PC-3 (cell line): Measurements from ENCODE around the gene RCAN2.

Experiments used
- EZH2 ChIP-seq: fragments of 300-600 bp; sonication (generic); IDR thresholded peaks from one replicate; pipeline ENCODE4 v1.6.1; 2017; ENCODE audit warnings: antibody characterized with exemption, mild to moderate bottlenecking, low read length; ENCODE audit not compliant: unreplicated experiment
- TF ChIP-seq, protein P1 (sequence below): fragments of 300-600 bp; sonication (generic); conservative IDR thresholded peaks from 2 replicates; pipeline ENCODE4 v1.5.1; 2017; ENCODE audit warnings: antibody characterized with exemption, low read depth, mild to moderate bottlenecking, low read length

DNA sequence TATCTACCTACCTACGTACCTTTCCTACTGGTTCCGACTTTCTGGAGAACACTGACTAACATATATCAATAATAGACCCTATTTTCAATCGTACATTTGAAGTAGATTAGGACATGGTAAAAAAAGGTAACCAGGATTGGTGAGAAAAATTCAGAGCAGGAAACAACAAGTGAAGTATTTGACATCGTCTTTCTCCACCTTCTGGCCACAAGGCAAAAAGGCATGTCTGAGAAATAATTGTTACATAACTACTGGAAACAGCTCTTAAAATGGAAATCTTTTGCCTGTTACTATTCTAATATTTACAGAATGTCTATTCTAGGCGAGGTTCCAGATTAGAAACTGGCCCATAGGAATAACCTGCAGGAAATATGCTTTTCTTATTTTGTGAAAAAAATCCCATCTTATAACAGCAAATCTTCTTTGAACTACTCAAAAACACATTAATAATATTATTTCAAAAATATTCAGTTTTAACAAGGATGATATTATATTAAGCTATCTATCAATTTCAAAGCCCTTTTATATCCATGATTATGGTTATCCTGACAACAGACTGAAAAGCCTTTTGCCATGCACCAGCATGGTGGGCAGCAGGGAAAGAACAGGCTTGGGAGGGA lies 80.8 kb downstream of the RCAN2 start:
- TF ChIP-seq EZH2 = no peak
- TF ChIP-seq, protein P1, sequence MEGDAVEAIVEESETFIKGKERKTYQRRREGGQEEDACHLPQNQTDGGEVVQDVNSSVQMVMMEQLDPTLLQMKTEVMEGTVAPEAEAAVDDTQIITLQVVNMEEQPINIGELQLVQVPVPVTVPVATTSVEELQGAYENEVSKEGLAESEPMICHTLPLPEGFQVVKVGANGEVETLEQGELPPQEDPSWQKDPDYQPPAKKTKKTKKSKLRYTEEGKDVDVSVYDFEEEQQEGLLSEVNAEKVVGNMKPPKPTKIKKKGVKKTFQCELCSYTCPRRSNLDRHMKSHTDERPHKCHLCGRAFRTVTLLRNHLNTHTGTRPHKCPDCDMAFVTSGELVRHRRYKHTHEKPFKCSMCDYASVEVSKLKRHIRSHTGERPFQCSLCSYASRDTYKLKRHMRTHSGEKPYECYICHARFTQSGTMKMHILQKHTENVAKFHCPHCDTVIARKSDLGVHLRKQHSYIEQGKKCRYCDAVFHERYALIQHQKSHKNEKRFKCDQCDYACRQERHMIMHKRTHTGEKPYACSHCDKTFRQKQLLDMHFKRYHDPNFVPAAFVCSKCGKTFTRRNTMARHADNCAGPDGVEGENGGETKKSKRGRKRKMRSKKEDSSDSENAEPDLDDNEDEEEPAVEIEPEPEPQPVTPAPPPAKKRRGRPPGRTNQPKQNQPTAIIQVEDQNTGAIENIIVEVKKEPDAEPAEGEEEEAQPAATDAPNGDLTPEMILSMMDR = peak; percentile 93
